Fibroblast of lung (primary cell): ENCODE measurements around the gene MALAT1.

Experiments used
- EZH2 ChIP-seq: IDR thresholded peaks from 2 replicates; pipeline ENCODE4 v1.5.1; 2012; ENCODE audit warnings: low read length, control low read depth, mild to moderate bottlenecking; ENCODE audit errors: missing control alignments
- TF ChIP-seq, protein P1 (sequence below), 2 donors: IDR thresholded peaks in 1 of 2; conservative IDR thresholded peaks in 1 of 2; 1 replicate in 1 of 2; 2 replicates in 1 of 2; pipeline ENCODE4 v1.5.1; 2011 to 2012; ENCODE audit warnings: low read length in 2 of 2, control low read depth in 1 of 2, inconsistent platforms in 1 of 2, low read depth in 1 of 2, mild to moderate bottlenecking in 1 of 2

GRCh38 chr11:65488273-65489034 lies 10.4 kb upstream of the MALAT1 start:
- TF ChIP-seq, protein P1, sequence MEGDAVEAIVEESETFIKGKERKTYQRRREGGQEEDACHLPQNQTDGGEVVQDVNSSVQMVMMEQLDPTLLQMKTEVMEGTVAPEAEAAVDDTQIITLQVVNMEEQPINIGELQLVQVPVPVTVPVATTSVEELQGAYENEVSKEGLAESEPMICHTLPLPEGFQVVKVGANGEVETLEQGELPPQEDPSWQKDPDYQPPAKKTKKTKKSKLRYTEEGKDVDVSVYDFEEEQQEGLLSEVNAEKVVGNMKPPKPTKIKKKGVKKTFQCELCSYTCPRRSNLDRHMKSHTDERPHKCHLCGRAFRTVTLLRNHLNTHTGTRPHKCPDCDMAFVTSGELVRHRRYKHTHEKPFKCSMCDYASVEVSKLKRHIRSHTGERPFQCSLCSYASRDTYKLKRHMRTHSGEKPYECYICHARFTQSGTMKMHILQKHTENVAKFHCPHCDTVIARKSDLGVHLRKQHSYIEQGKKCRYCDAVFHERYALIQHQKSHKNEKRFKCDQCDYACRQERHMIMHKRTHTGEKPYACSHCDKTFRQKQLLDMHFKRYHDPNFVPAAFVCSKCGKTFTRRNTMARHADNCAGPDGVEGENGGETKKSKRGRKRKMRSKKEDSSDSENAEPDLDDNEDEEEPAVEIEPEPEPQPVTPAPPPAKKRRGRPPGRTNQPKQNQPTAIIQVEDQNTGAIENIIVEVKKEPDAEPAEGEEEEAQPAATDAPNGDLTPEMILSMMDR (conservative IDR thresholded peaks at IDR 0.05 in 1 of 2, IDR thresholded peaks at IDR 0.05 in 1 of 2; ENCODE audit: low read depth in 1 of 2, low read length in 2 of 2): no peak
- TF ChIP-seq EZH2: no peak
